Left ventricle myocardium inferior (tissue), 1 donor: ENCODE results near the gene SLC10A7. TPM values are rescaled to one million over a fixed set of nuclear protein-coding genes. Genes with fewer than 3 reads are reported as not detected.
A peak's percentile ranks its signal among the peaks of the same experiment; 100 is the strongest.

Experiments
- DNase-seq: peaks from one replicate; pipeline ENCODE4 v3.0.0-alpha.2; 2020
- H3K27ac ChIP-seq: fragments of 200-600 bp; replicated peaks from 2 replicates; pipeline ENCODE4 v1.8.0; 2021
- H3K27me3 ChIP-seq: fragments of 200-600 bp; 2 replicates; pipeline ENCODE4 v1.8.0; 2021; ENCODE audit warnings: low read depth
- H3K36me3 ChIP-seq: fragments of 200-600 bp; 2 replicates; pipeline ENCODE4 v1.8.0; 2021
- H3K4me1 ChIP-seq: fragments of 200-600 bp; 2 replicates; pipeline ENCODE4 v1.8.0; 2021
- H3K4me3 ChIP-seq: fragments of 200-600 bp; 2 replicates; pipeline ENCODE4 v1.8.0; 2021; ENCODE audit warnings: mild to moderate bottlenecking, moderate library complexity
- H3K9me3 ChIP-seq: fragments of 200-600 bp; replicated peaks from 2 replicates; pipeline ENCODE4 v1.8.0; 2021
- CTCF ChIP-seq: fragments of 200-600 bp; IDR thresholded peaks from 2 replicates; pipeline ENCODE4 v1.8.0; 2021; ENCODE audit warnings: antibody characterized with exemption, mild to moderate bottlenecking, borderline replicate concordance
- intact Hi-C: fragments of 100-400 bp; cut with micrococcal nuclease; formaldehyde crosslinking; loops from one replicate; pipeline ENCODE4 v1.11.0; 2022
- total RNA-seq: library from RNA; stranded (reverse); fragmentation: NEBNext Ultra II Directional; extraction: Animal tissue kit (Norgen Biotek cat#: 25700); gene quantifications from one replicate; pipeline ENCODE4 v1.2.1, GENCODE V29; 2021
- donor health status: DM: no; HTN: yes; CAD: no; lungs with severe emphysema.

The SLC10A7 gene
- total RNA-seq, 1 donor from 2014 or later, result 4.3 TPM

- Histone ChIP-seq H3K9me3 (no peaks in the 10 kb centered on the region), H3K36me3 (no peaks in the 10 kb centered on the region), H3K27ac (peak overlapping the region; percentile 59), H3K4me1 (peaks cover 43% of the 10 kb centered on the region), H3K27me3 (no peaks in the 10 kb centered on the region), H3K4me3 (no peak overlapping the region)
- no peak for DNase-seq
- no peak for TF ChIP-seq CTCF
- intact Hi-C loops, result no loop called here
Observed at GRCh38 chr4:146282657-146283056, 239.1 kb downstream of the SLC10A7 start.

GRCh38 chr4:146278986-146279385, 242.8 kb downstream of the SLC10A7 start:
- Histone ChIP-seq H3K27ac (peak overlapping the region; percentile 16), H3K36me3 (no peaks in the 10 kb centered on the region), H3K9me3 (no peaks in the 10 kb centered on the region), H3K4me3 (no peak overlapping the region), H3K27me3 (no peaks in the 10 kb centered on the region), H3K4me1 (peaks cover 30% of the 10 kb centered on the region)
- intact Hi-C loops, result no loop called here
- TF ChIP-seq CTCF, result no peak
- DNase-seq, result no peak

GRCh38 chr4:146275370-146275769, 246.4 kb downstream of the SLC10A7 start:
- Histone ChIP-seq H3K4me3 (no peak overlapping the region), H3K27me3 (no peaks in the 10 kb centered on the region)
- TF ChIP-seq CTCF, result no peak

GRCh38 chr4:146274774-146275173, 247.0 kb downstream of the SLC10A7 start:
- Histone ChIP-seq H3K27ac (no peak overlapping the region), H3K4me1 (peaks cover 12% of the 10 kb centered on the region), H3K36me3 (no peaks in the 10 kb centered on the region), H3K27me3 (no peaks in the 10 kb centered on the region), H3K4me3 (no peak overlapping the region), H3K9me3 (no peaks in the 10 kb centered on the region)
- no peak for DNase-seq
- TF ChIP-seq CTCF, result no peak
- intact Hi-C loops, result no loop called here

More at GRCh38 chr4:146275370-146275769, 246.4 kb downstream of the SLC10A7 start:
- Histone ChIP-seq H3K27ac (no peak overlapping the region), H3K4me1 (peaks cover 14% of the 10 kb centered on the region), H3K36me3 (no peaks in the 10 kb centered on the region), H3K9me3 (no peaks in the 10 kb centered on the region)
- no peak for DNase-seq
- intact Hi-C loops, result no loop called here

- Histone ChIP-seq H3K27ac (no peak overlapping the region), H3K4me3 (no peak overlapping the region), H3K9me3 (no peaks in the 10 kb centered on the region), H3K27me3 (no peaks in the 10 kb centered on the region), H3K36me3 (no peaks in the 10 kb centered on the region), H3K4me1 (peaks cover 4% of the 10 kb centered on the region)
- DNase-seq, result no peak
- TF ChIP-seq CTCF, result no peak
- intact Hi-C loops, result no loop called here
Observed at GRCh38 chr4:146273204-146273901, 248.4 kb downstream of the SLC10A7 start.
